ENCODE data around the gene MYO10. TPM values are rescaled to one million over a fixed set of nuclear protein-coding genes. Genes with fewer than 3 reads are reported as not detected.

The MYO10 gene
- total and polyA plus RNA-seq, 4 donors, result 27.9 to 77.7 (median 41.8) TPM

DNA sequence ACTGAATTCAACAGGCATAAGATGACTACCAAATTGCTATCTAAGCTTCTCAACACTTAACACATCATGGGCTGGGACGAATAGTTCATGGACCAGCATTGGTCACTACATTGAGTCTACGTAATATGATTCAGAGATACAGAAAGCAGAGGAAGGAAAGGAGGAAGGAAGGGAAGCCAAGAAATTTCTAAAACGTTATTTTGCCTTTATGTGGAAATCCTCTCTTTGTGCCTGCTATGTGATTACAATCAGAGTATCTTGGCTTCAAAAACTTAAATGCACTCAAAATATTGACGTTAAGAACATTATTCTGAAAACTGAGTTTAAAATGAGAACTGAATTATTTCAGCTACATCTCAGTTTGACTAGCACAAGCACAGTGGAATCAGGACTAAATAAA is 231.1 kb downstream of the MYO10 start:
- WGBS (ENCODE audit: insufficient coverage), result 100% methylated on average over 1 of the region's 4 CpGs
- DNase-seq (ENCODE audit: low read depth in 4 of 6, low spot score in 6 of 6), result no peak
- no peak overlapping the region for H3K27ac ChIP-seq (ENCODE audit: low read depth, low read length)
- no peaks in the 10 kb centered on the region for H3K27me3 ChIP-seq (ENCODE audit: control insufficient read depth, insufficient read depth, low read length)
- H3K36me3 ChIP-seq (ENCODE audit: control insufficient read depth, insufficient read depth, low read length), result peaks cover 39% of the 10 kb centered on the region
- H3K9me3 ChIP-seq (ENCODE audit: control insufficient read depth, insufficient read depth, low read length), result no peaks in the 10 kb centered on the region
- no peak overlapping the region for H3K4me3 ChIP-seq (ENCODE audit: low read depth, low read length)
- H3K4me1 ChIP-seq (ENCODE audit: control insufficient read depth, insufficient read depth, low read length), result peaks cover 4% of the 10 kb centered on the region

DNA sequence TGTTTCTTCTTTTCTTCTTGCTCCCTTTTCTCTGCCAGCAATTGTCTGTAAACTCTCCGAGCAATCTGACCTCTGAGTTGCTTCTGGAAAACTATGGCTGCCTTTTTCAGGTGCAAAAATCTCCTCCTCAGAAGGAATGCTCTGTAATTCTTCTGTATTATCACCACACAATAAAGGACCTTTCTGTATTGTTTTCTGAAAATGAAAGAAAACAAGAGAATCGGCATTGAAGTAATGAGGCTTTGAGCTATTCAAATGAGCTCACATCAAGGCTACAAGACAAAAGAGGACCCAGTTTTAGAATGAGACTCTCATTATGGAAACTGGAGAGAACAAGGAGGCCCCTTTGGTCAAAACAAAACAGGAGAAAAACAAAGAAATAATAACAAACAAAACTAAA is 233.1 kb downstream of the MYO10 start:
- peaks cover 44% of the 10 kb centered on the region for H3K36me3 ChIP-seq (ENCODE audit: control insufficient read depth, insufficient read depth, low read length)
- DNase-seq (ENCODE audit: low read depth in 4 of 6, low spot score in 6 of 6), result no peak
- H3K27ac ChIP-seq (ENCODE audit: low read depth, low read length), result no peak overlapping the region
- no peak overlapping the region for H3K4me3 ChIP-seq (ENCODE audit: low read depth, low read length)
- H3K27me3 ChIP-seq (ENCODE audit: control insufficient read depth, insufficient read depth, low read length), result no peaks in the 10 kb centered on the region
- no peaks in the 10 kb centered on the region for H3K9me3 ChIP-seq (ENCODE audit: control insufficient read depth, insufficient read depth, low read length)
- H3K4me1 ChIP-seq (ENCODE audit: control insufficient read depth, insufficient read depth, low read length), result peaks cover 4% of the 10 kb centered on the region
- WGBS (ENCODE audit: insufficient coverage), result no CpG with 5 or more reads among the region's 2 CpGs

GRCh38 chr5:16701134-16702099 is 234.7 kb downstream of the MYO10 start:
- Histone ChIP-seq H3K9me3 (ENCODE audit: control insufficient read depth, insufficient read depth, low read length) (no peaks in the 10 kb centered on the region), H3K4me1 (ENCODE audit: control insufficient read depth, insufficient read depth, low read length) (no peaks in the 10 kb centered on the region), H3K36me3 (ENCODE audit: control insufficient read depth, insufficient read depth, low read length) (peaks cover 49% of the 10 kb centered on the region), H3K4me3 (ENCODE audit: low read depth, low read length) (no peak overlapping the region), H3K27me3 (ENCODE audit: control insufficient read depth, insufficient read depth, low read length) (no peaks in the 10 kb centered on the region), H3K27ac (ENCODE audit: low read depth, low read length) (no peak overlapping the region)
- no peak for DNase-seq (ENCODE audit: low read depth in 4 of 6, low spot score in 6 of 6)
- 95% methylated on average over 47 of the region's 48 CpGs for WGBS (ENCODE audit: insufficient coverage)

DNA sequence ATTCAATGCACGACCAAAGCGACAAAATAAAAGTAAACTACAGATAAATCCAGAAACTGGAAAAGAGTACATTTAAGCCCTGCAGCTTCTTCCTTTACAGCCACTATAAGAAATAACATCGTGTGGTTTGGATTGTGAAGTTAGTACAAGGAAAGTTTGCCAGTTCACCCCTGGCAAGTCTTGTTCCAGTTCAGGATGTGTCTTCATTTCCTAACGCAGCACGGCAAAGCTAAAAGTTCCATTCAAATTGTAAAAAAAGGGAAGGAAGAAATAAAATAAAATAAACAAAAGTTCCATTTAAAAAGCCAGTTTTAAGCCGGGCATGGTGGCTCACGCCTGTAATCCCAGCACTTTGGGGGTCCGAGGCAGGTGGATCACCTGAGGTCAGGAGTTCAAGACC is 236.0 kb downstream of the MYO10 start:
- DNase-seq (ENCODE audit: low read depth in 4 of 6, low spot score in 6 of 6), result no peak
- H3K27me3 ChIP-seq (ENCODE audit: control insufficient read depth, insufficient read depth, low read length), result no peaks in the 10 kb centered on the region
- no peaks in the 10 kb centered on the region for H3K9me3 ChIP-seq (ENCODE audit: control insufficient read depth, insufficient read depth, low read length)
- H3K36me3 ChIP-seq (ENCODE audit: control insufficient read depth, insufficient read depth, low read length), result peaks cover 49% of the 10 kb centered on the region
- 88% methylated on average over 3 of the region's 8 CpGs for WGBS (ENCODE audit: insufficient coverage)
- no peaks in the 10 kb centered on the region for H3K4me1 ChIP-seq (ENCODE audit: control insufficient read depth, insufficient read depth, low read length)
- no peak overlapping the region for H3K4me3 ChIP-seq (ENCODE audit: low read depth, low read length)
- H3K27ac ChIP-seq (ENCODE audit: low read depth, low read length), result no peak overlapping the region

DNA sequence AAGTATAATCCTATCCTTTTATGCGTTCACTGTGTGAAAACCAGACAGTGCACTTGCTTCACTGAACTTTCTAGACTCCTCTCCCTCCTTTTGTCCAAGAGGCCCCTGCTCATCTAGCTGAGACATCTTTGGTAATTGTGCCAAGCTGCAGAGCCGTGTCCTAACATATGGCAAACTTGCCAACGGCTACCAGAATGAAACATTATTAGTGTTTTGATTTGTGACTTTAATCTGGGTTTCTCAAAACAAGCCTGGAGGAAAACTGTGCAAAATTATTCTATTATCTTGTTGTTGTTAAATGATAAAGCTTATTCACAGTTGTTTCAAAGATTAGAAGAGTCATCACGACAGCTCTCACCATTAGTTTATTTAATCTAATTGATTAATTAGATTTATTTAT is 240.3 kb downstream of the MYO10 start:
- H3K4me3 ChIP-seq (ENCODE audit: low read depth, low read length), result no peak overlapping the region
- no peaks in the 10 kb centered on the region for H3K9me3 ChIP-seq (ENCODE audit: control insufficient read depth, insufficient read depth, low read length)
- peaks cover 32% of the 10 kb centered on the region for H3K36me3 ChIP-seq (ENCODE audit: control insufficient read depth, insufficient read depth, low read length)
- peaks cover 8% of the 10 kb centered on the region for H3K4me1 ChIP-seq (ENCODE audit: control insufficient read depth, insufficient read depth, low read length)
- no peaks in the 10 kb centered on the region for H3K27me3 ChIP-seq (ENCODE audit: control insufficient read depth, insufficient read depth, low read length)
- H3K27ac ChIP-seq (ENCODE audit: low read depth, low read length), result no peak overlapping the region
- WGBS (ENCODE audit: insufficient coverage), result no CpG with 5 or more reads among the region's 4 CpGs
- DNase-seq (ENCODE audit: low read depth in 4 of 6, low spot score in 6 of 6), result no peak

GRCh38 chr5:16693879-16694278 is 242.2 kb downstream of the MYO10 start:
- peaks cover 22% of the 10 kb centered on the region for H3K36me3 ChIP-seq (ENCODE audit: control insufficient read depth, insufficient read depth, low read length)
- no peaks in the 10 kb centered on the region for H3K27me3 ChIP-seq (ENCODE audit: control insufficient read depth, insufficient read depth, low read length)
- H3K27ac ChIP-seq (ENCODE audit: low read depth, low read length), result no peak overlapping the region
- peaks cover 11% of the 10 kb centered on the region for H3K4me1 ChIP-seq (ENCODE audit: control insufficient read depth, insufficient read depth, low read length)
- no peaks in the 10 kb centered on the region for H3K9me3 ChIP-seq (ENCODE audit: control insufficient read depth, insufficient read depth, low read length)
- no peak overlapping the region for H3K4me3 ChIP-seq (ENCODE audit: low read depth, low read length)
- 31% methylated on average over 1 of the region's 2 CpGs for WGBS (ENCODE audit: insufficient coverage)
- DNase-seq (ENCODE audit: low read depth in 4 of 6, low spot score in 6 of 6), result peak in 3 of 6 donors; percentile 45 to 75 (median 58)

DNA sequence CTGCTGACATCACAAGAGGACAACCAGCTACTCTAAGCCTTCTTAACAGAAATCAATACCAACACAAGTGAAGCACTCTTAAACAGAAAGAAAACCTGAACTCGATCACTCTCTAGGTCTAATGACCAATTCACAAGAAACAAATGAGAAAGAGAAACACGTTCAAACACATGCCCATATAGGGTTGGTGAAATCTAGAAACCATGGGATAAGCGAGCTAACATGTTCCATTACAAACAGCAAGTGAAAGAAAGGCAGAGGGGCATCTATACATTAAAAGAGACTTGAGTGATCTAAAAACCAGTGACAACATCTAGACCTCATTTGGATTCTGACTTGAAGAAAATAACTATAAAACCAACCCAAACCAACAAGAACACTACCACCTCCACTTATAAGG is 244.4 kb downstream of the MYO10 start:
- H3K27ac ChIP-seq (ENCODE audit: low read depth, low read length), result no peak overlapping the region
- H3K27me3 ChIP-seq (ENCODE audit: control insufficient read depth, insufficient read depth, low read length), result no peaks in the 10 kb centered on the region
- no peak for DNase-seq (ENCODE audit: low read depth in 4 of 6, low spot score in 6 of 6)
- no peak overlapping the region for H3K4me3 ChIP-seq (ENCODE audit: low read depth, low read length)
- no peaks in the 10 kb centered on the region for H3K9me3 ChIP-seq (ENCODE audit: control insufficient read depth, insufficient read depth, low read length)
- peaks cover 11% of the 10 kb centered on the region for H3K4me1 ChIP-seq (ENCODE audit: control insufficient read depth, insufficient read depth, low read length)
- 100% methylated on average over 2 of the region's 3 CpGs for WGBS (ENCODE audit: insufficient coverage)
- peaks cover 18% of the 10 kb centered on the region for H3K36me3 ChIP-seq (ENCODE audit: control insufficient read depth, insufficient read depth, low read length)

DNA sequence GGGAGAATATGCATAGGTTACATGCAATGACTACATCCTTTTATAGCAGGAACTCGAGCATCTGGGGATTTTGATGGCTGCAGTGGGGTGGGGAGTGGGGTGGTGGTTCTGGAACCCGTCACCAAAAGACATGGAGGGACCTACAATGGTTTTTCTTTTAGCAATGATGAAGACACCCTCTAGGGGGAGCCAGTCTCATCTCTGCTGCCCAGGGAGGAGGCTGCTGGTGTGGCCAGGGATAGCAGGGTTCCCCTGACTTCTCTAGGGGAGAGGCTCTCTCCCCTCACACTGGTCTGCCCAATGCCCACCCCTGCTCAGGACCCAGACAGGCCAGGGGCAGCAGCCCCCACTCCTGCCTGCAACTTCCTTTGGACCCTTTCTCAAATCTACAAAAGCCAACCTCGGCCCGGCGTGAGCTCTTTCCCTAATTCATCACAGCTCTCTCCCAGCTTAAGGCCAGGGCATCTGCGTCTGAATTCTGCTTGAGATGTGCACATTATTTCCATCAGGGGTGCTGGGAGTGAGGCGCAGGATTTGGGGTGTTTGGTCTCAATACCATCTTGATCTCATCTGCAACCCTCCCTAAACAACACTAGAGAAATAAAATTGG is 245.7 kb downstream of the MYO10 start:
- peak in 2 of 6 donors; percentile 59 to 74 for DNase-seq (ENCODE audit: low read depth in 4 of 6, low spot score in 6 of 6)
- 29% methylated on average over 2 of the region's 7 CpGs for WGBS (ENCODE audit: insufficient coverage)
- no peaks in the 10 kb centered on the region for H3K27me3 ChIP-seq (ENCODE audit: control insufficient read depth, insufficient read depth, low read length)
- H3K9me3 ChIP-seq (ENCODE audit: control insufficient read depth, insufficient read depth, low read length), result no peaks in the 10 kb centered on the region
- no peak overlapping the region for H3K4me3 ChIP-seq (ENCODE audit: low read depth, low read length)
- H3K36me3 ChIP-seq (ENCODE audit: control insufficient read depth, insufficient read depth, low read length), result peaks cover 17% of the 10 kb centered on the region
- H3K27ac ChIP-seq (ENCODE audit: low read depth, low read length), result no peak overlapping the region
- H3K4me1 ChIP-seq (ENCODE audit: control insufficient read depth, insufficient read depth, low read length), result peaks cover 11% of the 10 kb centered on the region

- Histone ChIP-seq H3K27ac (ENCODE audit: low read depth, low read length) (no peak overlapping the region), H3K4me1 (ENCODE audit: control insufficient read depth, insufficient read depth, low read length) (peaks cover 3% of the 10 kb centered on the region), H3K4me3 (ENCODE audit: low read depth, low read length) (no peak overlapping the region), H3K9me3 (ENCODE audit: control insufficient read depth, insufficient read depth, low read length) (no peaks in the 10 kb centered on the region), H3K27me3 (ENCODE audit: control insufficient read depth, insufficient read depth, low read length) (no peaks in the 10 kb centered on the region), H3K36me3 (ENCODE audit: control insufficient read depth, insufficient read depth, low read length) (peaks cover 17% of the 10 kb centered on the region)
- no peak for DNase-seq (ENCODE audit: low read depth in 4 of 6, low spot score in 6 of 6)
- WGBS (ENCODE audit: insufficient coverage), result 50% methylated on average over 2 of the region's 2 CpGs
These were observed 248.2 kb downstream of the MYO10 start for GRCh38 chr5:16687898-16688297.

All from spinal cord (tissue), 10 donors.